ENCODE data around the gene UTY. TPM values are rescaled to one million over a fixed set of nuclear protein-coding genes. Genes with fewer than 3 reads are reported as not detected.

UTY gene
- polyA plus RNA-seq, 6 donors from 2014 or later: 20.5 TPM; not detected in 5

DNA sequence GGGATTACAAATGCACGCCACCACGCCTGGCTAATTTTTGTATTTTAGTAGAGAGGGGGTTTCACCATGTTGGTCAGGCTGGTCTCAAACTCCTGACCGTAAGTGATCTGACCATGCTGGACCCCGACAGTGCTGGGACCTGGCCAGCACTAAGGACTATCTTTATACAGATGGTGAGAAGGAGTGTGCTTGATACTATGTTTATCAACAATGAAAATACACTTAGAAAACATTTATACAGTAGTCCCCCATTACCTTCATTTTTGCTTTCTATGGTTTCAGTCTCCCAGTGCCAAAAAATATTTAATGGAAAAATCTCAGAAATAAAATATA lies 111.4 kb downstream of the UTY start:
- H3K4me3 Mint-ChIP-seq: no peak overlapping the region
- H3K9me3 Mint-ChIP-seq: no peaks in the 10 kb centered on the region
- peak overlapping the region in 1 of 6 donors; percentile 12 for H3K27ac Mint-ChIP-seq
- DNase-seq (no peak), ATAC-seq (ENCODE audit: low read depth in 2 of 2) (no peak)
- H3K36me3 Mint-ChIP-seq: no peaks in the 10 kb centered on the region
- H3K27me3 Mint-ChIP-seq: no peaks in the 10 kb centered on the region
- peaks cover 0 to 14% (median 0%) of the 10 kb centered on the region in 3 donors for H3K4me1 Mint-ChIP-seq

DNA sequence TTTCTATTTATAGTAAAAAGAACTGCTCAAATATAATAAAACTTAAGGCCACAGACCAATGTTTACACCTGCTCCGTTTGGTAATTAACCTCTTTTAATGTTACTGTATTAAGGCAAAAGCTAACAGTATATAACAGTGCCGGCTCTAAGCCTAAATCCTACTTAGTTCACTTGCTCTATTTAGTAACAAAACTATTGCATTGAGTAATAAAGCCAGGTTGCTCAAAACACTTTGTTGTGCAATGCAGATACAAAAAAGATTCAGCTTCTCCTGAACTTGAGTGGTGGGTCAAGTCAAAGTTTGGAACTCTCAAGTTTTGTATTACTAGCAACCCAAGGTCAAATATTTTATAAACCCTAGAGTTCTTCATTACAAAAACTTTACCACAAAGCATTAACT lies 116.2 kb downstream of the UTY start:
- ATAC-seq (ENCODE audit: low read depth in 2 of 2): no peak
- Mint-ChIP-seq H3K27ac (no peak overlapping the region), H3K27me3 (no peaks in the 10 kb centered on the region), H3K9me3 (no peaks in the 10 kb centered on the region), H3K4me3 (no peak overlapping the region), H3K36me3 (no peaks in the 10 kb centered on the region), H3K4me1 (peaks cover 0 to 20% (median 0%) of the 10 kb centered on the region in 3 donors)
- no peak for DNase-seq

DNA sequence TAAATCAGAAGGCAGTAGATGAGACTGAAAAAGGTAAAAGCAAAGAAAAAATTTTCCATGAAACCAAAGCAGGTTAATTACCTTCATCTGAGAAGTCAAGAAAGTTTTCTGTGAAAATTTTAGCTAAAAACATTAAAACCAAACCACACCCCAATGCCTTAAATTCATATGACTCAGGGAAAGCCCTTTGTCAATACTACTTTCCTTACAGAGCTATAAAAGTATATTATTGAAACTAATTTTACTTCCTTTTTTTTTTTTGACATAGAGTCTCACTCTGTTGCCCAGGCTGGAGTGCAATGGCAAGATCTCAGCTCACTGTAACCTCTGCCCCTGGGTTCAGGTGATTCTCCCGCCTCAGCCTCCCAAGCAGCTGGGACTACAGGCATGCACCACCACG lies 117.2 kb downstream of the UTY start:
- H3K9me3 Mint-ChIP-seq: no peaks in the 10 kb centered on the region
- ATAC-seq (ENCODE audit: low read depth in 2 of 2): peak in 1 of 2 donors; percentile 86
- no peaks in the 10 kb centered on the region for H3K27me3 Mint-ChIP-seq
- no peaks in the 10 kb centered on the region for H3K36me3 Mint-ChIP-seq
- no peak overlapping the region for H3K27ac Mint-ChIP-seq
- H3K4me1 Mint-ChIP-seq: peaks cover 0 to 20% (median 0%) of the 10 kb centered on the region in 3 donors
- H3K4me3 Mint-ChIP-seq: no peak overlapping the region
- no peak for DNase-seq

DNA sequence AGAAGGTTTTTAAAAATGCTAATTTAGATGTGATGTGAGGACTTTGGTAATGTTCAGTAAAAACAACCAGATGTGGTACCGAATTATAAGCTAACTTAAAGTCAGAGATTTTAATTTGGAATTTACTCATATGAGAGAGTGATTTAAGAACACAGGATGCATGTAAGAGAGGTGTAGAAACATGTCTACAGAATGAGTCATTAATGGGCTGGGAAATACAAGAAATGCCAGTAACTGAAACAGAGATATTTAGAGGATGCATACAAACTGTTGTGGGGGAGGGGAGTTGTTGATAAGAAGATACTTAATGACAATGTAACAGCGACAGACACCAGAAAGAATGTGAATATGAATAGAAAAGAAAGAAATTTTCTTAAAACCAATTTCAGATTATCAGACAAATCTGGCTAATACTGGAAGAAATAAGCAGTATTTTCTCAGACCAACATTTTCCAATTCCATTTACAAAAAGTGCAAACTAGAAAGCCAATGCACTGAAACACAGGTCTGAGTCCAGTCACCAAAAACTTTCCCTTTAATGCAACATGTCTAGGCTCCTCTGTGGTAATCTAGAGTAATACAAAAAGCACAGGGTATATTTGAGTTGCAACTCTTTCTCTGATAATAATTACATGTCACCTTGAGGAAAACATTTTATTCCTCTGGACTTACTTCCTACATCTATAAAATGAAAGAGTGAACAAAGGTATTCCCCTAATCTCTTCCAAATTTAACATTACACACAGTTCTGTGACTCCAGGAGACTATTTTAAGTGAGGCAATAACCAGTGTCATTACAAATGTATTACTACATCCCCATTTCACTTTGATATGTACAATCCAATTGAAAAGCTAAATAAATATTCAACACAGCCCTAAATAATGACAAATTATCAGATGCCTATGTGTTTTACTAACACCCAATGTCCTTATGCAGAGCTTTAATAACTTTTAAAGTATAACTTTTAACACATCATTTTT lies 117.9 kb downstream of the UTY start:
- Mint-ChIP-seq H3K36me3 (no peaks in the 10 kb centered on the region), H3K4me1 (peaks cover 0 to 20% (median 0%) of the 10 kb centered on the region in 3 donors), H3K9me3 (no peaks in the 10 kb centered on the region), H3K27me3 (no peaks in the 10 kb centered on the region), H3K27ac (no peak overlapping the region), H3K4me3 (no peak overlapping the region)
- no peak for DNase-seq
- no peak for ATAC-seq (ENCODE audit: low read depth in 2 of 2)

DNA sequence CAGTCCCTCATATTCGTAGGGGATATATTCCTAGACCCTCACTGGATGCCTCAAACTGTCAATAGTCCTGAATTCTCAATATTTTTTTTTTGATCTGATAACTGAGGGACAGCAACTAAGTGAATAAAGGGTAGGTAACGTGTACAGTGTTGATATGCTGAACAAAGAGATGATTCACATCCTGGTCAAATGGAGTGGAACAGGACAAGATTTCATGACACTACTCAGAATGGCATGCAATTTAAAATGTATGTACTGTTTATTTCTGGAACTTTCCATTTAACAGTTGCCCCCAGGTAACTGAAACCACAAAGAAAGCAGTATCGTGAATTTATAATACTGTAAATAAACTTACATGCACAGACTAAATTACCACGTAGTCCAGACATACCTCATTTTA lies 128.4 kb downstream of the UTY start:
- peaks cover 0 to 7% (median 0%) of the 10 kb centered on the region in 3 donors for H3K4me1 Mint-ChIP-seq
- H3K27ac Mint-ChIP-seq: no peak overlapping the region
- H3K9me3 Mint-ChIP-seq: no peaks in the 10 kb centered on the region
- H3K36me3 Mint-ChIP-seq: no peaks in the 10 kb centered on the region
- DNase-seq: no peak
- no peaks in the 10 kb centered on the region for H3K27me3 Mint-ChIP-seq
- ATAC-seq (ENCODE audit: low read depth in 2 of 2): no peak
- H3K4me3 Mint-ChIP-seq: no peak overlapping the region

DNA sequence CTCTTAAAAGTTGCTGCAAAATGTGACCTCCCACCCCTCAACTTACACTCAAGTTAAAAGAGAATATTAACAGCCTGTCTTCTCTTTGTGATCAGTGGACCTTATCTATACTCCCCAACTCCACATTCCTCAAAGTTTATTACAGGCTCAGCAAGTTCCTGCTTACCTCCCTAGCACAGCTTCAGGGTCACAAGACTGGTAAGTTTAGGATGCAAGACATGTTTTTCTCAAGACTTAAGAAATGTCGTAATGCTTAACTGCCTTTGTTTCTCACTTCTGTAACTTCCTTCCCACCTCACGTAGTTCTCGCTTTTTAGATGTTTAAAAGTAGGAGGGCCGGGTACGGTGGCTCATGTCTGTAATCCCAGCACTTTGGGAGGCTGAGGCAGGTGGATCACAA lies 132.7 kb downstream of the UTY start:
- ATAC-seq (ENCODE audit: low read depth in 2 of 2): no peak
- Mint-ChIP-seq H3K9me3 (no peaks in the 10 kb centered on the region), H3K27ac (peak overlapping the region in 1 of 6 donors; percentile 66), H3K36me3 (no peaks in the 10 kb centered on the region), H3K4me3 (no peak overlapping the region), H3K27me3 (no peaks in the 10 kb centered on the region), H3K4me1 (peaks cover 0 to 14% (median 0%) of the 10 kb centered on the region in 3 donors)
- no peak for DNase-seq

DNA sequence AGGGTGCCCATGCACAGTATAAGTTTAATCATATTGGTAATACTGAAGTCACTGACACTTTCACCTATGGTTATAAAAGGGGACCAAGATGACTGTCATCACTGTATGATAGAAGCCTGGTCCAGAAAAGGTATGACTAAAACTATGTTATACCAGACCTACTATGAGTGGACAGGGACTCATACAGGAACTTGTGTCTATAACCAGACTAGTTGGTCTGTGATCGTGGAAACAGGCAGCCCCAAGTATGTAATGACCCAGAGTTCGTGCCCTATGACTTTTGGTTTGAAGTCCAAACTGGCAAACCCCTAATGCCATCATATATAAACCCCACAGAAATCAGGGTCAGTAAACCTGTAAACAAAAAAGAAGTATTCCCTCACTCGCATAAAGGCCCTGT lies 134.3 kb downstream of the UTY start:
- Mint-ChIP-seq H3K36me3 (no peaks in the 10 kb centered on the region), H3K4me1 (peaks cover 0 to 7% (median 0%) of the 10 kb centered on the region in 3 donors), H3K27ac (no peak overlapping the region), H3K4me3 (no peak overlapping the region), H3K27me3 (no peaks in the 10 kb centered on the region), H3K9me3 (no peaks in the 10 kb centered on the region)
- no peak for ATAC-seq (ENCODE audit: low read depth in 2 of 2)
- DNase-seq: no peak

DNA sequence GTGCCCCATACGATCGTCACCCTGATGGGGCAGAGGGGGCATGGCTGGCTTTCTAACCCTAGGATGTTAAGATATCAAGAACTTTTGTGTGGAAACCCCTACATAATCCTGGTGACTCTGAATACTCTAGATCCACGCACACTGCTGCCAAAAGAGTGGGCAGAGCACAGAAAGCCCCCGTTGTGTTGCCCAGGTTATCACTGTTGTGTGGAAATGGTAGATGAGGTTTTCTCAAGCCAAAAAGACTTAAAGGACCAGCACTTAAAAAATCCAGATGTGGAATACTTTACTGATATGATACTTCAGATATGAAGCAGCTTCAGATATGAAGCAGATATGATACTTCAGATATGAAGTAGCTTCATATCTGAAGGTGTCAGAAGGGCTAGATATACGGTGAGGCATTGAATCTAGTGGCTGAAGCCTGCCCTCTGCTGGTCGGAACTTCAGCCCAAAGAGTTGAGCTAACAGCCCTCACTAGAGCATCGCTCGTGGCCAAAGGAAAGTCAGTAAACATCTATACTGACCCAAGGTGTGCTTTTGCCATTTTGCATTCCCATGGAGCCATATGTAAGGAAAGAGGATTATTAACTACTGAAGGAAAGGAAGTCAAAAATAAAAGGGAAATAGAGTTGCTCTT lies 136.4 kb downstream of the UTY start:
- DNase-seq: no peak
- no peaks in the 10 kb centered on the region for H3K36me3 Mint-ChIP-seq

DNA sequence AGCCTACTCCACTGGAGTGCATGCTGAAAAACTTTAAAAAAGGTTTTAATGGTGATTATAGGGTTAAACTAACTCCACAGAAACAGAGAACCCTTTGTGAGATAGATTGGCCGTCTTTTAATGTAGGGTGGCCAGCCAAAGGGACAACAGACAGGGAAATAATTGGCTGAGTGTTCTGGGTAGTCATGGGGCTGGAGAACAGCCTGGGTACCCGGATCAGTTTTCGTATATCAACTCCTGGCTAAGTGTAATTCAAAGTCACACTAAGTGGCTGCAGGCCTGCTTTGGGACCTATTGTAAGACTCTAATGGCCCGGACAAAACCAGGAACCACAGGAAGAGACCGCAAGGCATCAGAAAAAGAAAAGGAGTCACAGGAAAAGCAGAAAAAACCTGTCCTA lies 139.9 kb downstream of the UTY start:
- no peak overlapping the region for H3K4me3 Mint-ChIP-seq
- no peaks in the 10 kb centered on the region for H3K36me3 Mint-ChIP-seq
- H3K9me3 Mint-ChIP-seq: no peaks in the 10 kb centered on the region
- ATAC-seq (ENCODE audit: low read depth in 2 of 2) (no peak), DNase-seq (no peak)
- H3K27ac Mint-ChIP-seq: no peak overlapping the region
- no peaks in the 10 kb centered on the region for H3K27me3 Mint-ChIP-seq
- H3K4me1 Mint-ChIP-seq: peaks cover 0 to 18% (median 0%) of the 10 kb centered on the region in 3 donors

More for the DNA sequence above, 136.4 kb downstream of the UTY start:
- Mint-ChIP-seq H3K27ac (peak overlapping the region in 1 of 6 donors; percentile 20), H3K9me3 (no peaks in the 10 kb centered on the region), H3K4me3 (peak overlapping the region in 1 of 8 donors; percentile 36), H3K4me1 (peaks cover 0 to 18% (median 0%) of the 10 kb centered on the region in 3 donors), H3K27me3 (no peaks in the 10 kb centered on the region)
- peak in 1 of 2 donors; percentile 60 for ATAC-seq (ENCODE audit: low read depth in 2 of 2)

DNA sequence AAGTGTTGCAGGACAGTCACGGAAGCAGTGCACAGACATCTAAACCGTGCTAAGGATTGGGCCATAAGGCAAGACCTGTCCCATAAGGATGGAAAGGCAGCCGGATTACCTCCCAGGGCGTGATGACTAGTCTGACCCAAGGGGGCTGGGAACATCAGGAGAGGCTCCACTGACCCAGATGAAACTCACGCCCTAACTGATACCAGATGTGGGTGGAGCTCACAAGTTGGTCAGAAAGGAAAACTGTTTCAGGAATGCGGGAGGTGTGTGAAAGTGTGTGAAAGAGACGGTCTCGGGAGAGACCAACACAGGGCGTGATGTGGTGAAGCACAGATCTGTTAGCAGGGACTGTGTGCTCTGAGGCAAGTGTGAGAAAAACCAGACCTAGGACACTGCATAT lies 140.5 kb downstream of the UTY start:
- no peaks in the 10 kb centered on the region for H3K9me3 Mint-ChIP-seq
- no peaks in the 10 kb centered on the region for H3K27me3 Mint-ChIP-seq
- H3K27ac Mint-ChIP-seq: no peak overlapping the region
- H3K4me3 Mint-ChIP-seq: no peak overlapping the region
- no peaks in the 10 kb centered on the region for H3K36me3 Mint-ChIP-seq
- peaks cover 0 to 18% (median 0%) of the 10 kb centered on the region in 3 donors for H3K4me1 Mint-ChIP-seq
- ATAC-seq (ENCODE audit: low read depth in 2 of 2): no peak
- DNase-seq: no peak

DNA sequence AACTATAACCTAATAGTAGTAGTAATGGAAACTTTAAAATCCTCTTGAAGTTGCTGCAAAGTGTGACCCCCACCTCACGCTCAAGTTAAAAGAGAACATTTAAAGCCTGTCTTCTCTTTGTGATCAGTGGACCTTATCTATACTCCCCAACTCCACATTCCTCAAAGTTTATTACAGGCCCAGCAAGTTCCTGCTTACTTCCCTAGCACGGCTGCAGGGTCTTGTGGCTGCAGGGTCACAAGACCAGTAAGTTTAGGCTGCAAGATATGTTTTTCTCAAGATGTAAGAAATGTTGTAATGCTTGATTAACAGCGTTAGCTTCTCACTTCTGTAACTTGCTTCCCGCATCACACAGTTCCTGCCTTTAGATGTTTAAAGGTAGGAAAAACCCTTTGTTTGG lies 141.1 kb downstream of the UTY start:
- H3K36me3 Mint-ChIP-seq: no peaks in the 10 kb centered on the region
- H3K9me3 Mint-ChIP-seq: no peaks in the 10 kb centered on the region
- peaks cover 0 to 14% (median 0%) of the 10 kb centered on the region in 3 donors for H3K4me1 Mint-ChIP-seq
- ATAC-seq (ENCODE audit: low read depth in 2 of 2): peak in 1 of 2 donors; percentile 49
- H3K27me3 Mint-ChIP-seq: no peaks in the 10 kb centered on the region
- no peak for DNase-seq
- H3K27ac Mint-ChIP-seq: peak overlapping the region in 1 of 6 donors; percentile 71
- no peak overlapping the region for H3K4me3 Mint-ChIP-seq

DNA sequence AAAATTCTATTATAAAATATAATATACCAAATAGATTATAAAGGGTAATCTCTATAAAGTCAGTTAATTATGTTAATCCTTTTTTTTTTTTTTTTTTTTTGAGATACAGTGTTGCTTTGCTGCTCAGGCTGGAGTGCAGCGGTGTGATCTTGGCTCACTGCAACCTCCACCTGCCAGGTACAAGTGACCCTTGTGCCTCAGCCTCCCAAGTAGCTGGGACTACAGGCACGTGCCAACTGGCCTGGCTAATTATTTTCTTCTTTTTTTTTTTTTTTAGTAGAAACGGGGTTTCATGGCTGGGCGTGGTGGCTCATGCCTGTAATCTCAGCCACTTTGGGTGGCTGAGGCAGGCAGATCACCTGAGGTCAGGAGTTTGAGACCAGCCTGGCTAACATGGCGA lies 141.9 kb downstream of the UTY start:
- ATAC-seq (ENCODE audit: low read depth in 2 of 2): no peak
- Mint-ChIP-seq H3K4me1 (peaks cover 0 to 16% (median 0%) of the 10 kb centered on the region in 3 donors), H3K27ac (no peak overlapping the region), H3K27me3 (no peaks in the 10 kb centered on the region), H3K9me3 (no peaks in the 10 kb centered on the region), H3K36me3 (no peaks in the 10 kb centered on the region), H3K4me3 (no peak overlapping the region)
- no peak for DNase-seq

DNA sequence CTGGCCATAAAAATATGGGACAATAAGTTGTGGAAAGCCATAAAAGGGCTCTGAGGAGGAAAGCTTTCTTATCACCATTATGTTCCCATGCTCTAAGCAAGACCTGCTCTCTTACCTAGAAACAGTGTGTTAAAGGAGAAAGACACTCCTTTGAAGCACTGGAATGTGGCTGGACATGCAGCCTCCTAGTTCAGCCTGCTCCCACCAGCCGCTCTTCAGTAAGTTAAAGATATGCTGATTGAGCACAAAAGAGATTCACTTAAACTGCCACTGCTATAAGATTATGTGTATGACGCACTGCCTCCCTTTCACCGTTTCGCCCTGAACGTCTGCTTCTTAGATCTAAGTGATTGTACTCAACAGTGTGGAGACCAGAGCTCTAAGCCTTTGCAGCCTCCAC lies 146.0 kb downstream of the UTY start:
- no peak overlapping the region for H3K4me3 Mint-ChIP-seq
- no peaks in the 10 kb centered on the region for H3K27me3 Mint-ChIP-seq
- H3K4me1 Mint-ChIP-seq: peaks cover 0 to 16% (median 0%) of the 10 kb centered on the region in 3 donors
- peak overlapping the region in 1 of 6 donors; percentile 56 for H3K27ac Mint-ChIP-seq
- ATAC-seq (ENCODE audit: low read depth in 2 of 2): no peak
- H3K36me3 Mint-ChIP-seq: no peaks in the 10 kb centered on the region
- H3K9me3 Mint-ChIP-seq: no peaks in the 10 kb centered on the region
- no peak for DNase-seq

DNA sequence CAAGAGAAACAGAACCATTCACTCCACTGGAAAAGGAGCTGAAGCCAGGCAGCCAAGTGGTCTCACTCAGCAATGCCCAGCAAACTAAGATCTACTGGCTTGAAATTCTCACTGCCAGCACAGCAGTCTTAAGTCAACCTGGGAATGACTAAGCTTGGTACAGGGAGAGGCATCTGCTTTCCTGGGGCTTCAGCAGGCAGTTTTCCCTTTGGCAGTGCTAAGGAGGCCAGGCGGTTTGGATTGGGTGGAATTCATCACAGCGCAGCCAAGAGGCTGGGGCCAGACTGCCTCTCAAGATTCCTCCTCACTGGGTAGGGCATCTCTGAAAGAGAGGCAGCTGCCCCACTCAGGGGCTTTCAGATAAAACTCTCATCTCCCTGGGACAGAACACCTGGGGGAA lies 149.2 kb downstream of the UTY start:
- H3K27me3 Mint-ChIP-seq: no peaks in the 10 kb centered on the region
- H3K27ac Mint-ChIP-seq: no peak overlapping the region
- no peak overlapping the region for H3K4me3 Mint-ChIP-seq
- H3K36me3 Mint-ChIP-seq: no peaks in the 10 kb centered on the region
- DNase-seq (no peak), ATAC-seq (ENCODE audit: low read depth in 2 of 2) (no peak)
- no peaks in the 10 kb centered on the region for H3K9me3 Mint-ChIP-seq
- peaks cover 0 to 13% (median 0%) of the 10 kb centered on the region in 3 donors for H3K4me1 Mint-ChIP-seq

All from naive B cell (primary cell).